ENCODE data around the gene MAGEA11. TPM values are rescaled to one million over a fixed set of nuclear protein-coding genes. Genes with fewer than 3 reads are reported as not detected.

MAGEA11 gene
- total and polyA plus RNA-seq, 2 of the 8 experiments (the other 6 are each of a cell fraction or from before 2014, with no cell fraction given): not detected

DNA sequence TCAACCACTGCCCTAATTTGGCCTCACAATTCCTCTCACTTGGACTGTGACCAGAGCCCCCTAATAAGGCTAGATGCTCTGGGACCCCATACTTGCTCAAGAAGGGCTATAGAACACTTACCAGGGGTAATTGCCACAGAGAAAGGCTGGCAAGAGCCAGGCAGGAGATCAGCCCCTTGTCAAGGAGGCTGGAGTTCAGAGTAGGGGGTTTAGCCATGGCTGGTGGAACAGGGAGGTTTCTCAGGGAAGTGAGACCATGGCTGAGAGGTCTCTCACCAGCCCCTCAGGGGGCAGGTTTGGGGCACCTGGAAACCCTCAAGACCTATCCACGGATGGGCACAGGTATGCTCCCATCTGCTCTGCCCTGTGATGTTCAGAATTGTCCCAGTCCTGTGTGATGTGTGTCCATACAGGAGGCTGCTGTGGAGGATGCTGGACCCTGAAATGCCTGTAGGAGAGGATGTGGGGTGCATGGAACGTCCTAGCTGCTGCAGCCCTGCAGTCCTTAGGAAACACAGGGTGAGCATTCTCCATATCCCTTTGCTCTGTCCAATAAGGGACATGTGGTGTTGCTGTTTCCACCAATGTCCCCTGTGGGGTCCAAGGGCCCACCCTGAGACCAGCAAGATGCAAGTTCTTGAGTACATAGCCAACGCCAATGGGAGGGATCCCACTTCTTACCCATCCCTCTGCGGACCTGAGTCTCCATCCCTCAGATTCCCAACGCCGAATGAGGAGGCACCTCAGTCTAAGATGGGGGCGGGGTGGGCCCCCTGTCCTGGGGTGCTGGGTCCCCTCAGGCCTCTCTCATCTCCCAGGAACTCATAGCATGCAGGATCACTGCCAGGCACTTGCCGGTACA is 45.6 kb downstream of the MAGEA11 start (continued):
- TF ChIP-seq, protein P1, sequence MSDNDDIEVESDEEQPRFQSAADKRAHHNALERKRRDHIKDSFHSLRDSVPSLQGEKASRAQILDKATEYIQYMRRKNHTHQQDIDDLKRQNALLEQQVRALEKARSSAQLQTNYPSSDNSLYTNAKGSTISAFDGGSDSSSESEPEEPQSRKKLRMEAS (IDR thresholded peaks at IDR 0.05): no peak
- TF ChIP-seq SP2 (IDR thresholded peaks at IDR 0.05; ENCODE audit: low read length) (no peak), RBBP5 (IDR thresholded peaks at IDR 0.05; ENCODE audit: borderline replicate concordance, low read depth, low read length) (no peak), SP4 (IDR thresholded peaks at IDR 0.05; ENCODE audit: low read length) (no peak), BCL11A (IDR thresholded peaks at IDR 0.05; ENCODE audit: low read depth in 2 of 2, low read length in 2 of 2) (no peak), PHF8 (conservative IDR thresholded peaks at IDR 0.05; ENCODE audit: low read depth, low read length) (no peak), EZH2 (IDR thresholded peaks at IDR 0.05; ENCODE audit: low read depth, low read length, severe bottlenecking) (no peak)
